A673 (cell line): ENCODE measurements around the gene PAF1. TPM values are rescaled to one million over a fixed set of nuclear protein-coding genes. Genes with fewer than 3 reads are reported as not detected.

Experiments
- BruUV-seq: library from RNA; stranded (reverse); fragments of 400-500 nt; replicated peaks from 2 replicates; lab custom pipeline; 2021; lab: Mats Ljungman, UMichigan
- CTCF ChIA-PET: fragments of 300-600 bp; sonication (Branson Sonifier 250); formaldehyde crosslinking; loops from one replicate; lab custom pipeline; 2022; ENCODE audit warnings: antibody characterized with exemption; lab: Charles Lee
- POLR2A ChIA-PET: fragments of 300-600 bp; sonication (Branson Sonifier 250); formaldehyde crosslinking; loops from one replicate; lab custom pipeline; 2022; ENCODE audit warnings: antibody characterized with exemption; ENCODE audit not compliant: low non-redundant PET; lab: Charles Lee
- DNase-seq: peaks from one replicate; pipeline ENCODE4 v3.0.0-alpha.2; 2015; ENCODE audit warnings: low spot score
- H3K27ac ChIP-seq: fragments of 200-600 bp; sonication (generic); 2 replicates; pipeline ENCODE4 v1.5.1; 2016; ENCODE audit warnings: mixed run types, low read depth, mild to moderate bottlenecking, mixed read lengths, antibody characterized with exemption, low read length; ENCODE audit not compliant: poor library complexity, severe bottlenecking
- H3K27me3 ChIP-seq: fragments of 200-600 bp; sonication (generic); replicated peaks from 2 replicates; pipeline ENCODE4 v1.6.1; 2017; ENCODE audit warnings: mixed run types, low read depth, mild to moderate bottlenecking, mixed read lengths, antibody characterized with exemption, low read length; ENCODE audit not compliant: insufficient read depth, poor library complexity
- H3K36me3 ChIP-seq: fragments of 200-600 bp; sonication (generic); 2 replicates; pipeline ENCODE4 v1.6.1; 2016; ENCODE audit warnings: mixed run types, mild to moderate bottlenecking, mixed read lengths, antibody characterized with exemption, low read length; ENCODE audit not compliant: insufficient read depth, poor library complexity, severe bottlenecking
- H3K4me1 ChIP-seq: fragments of 200-600 bp; sonication (generic); 2 replicates; pipeline ENCODE4 v1.6.1; 2017; ENCODE audit warnings: mixed run types, mild to moderate bottlenecking, mixed read lengths, antibody characterized with exemption, low read length; ENCODE audit not compliant: insufficient read depth, poor library complexity, severe bottlenecking
- H3K4me3 ChIP-seq: fragments of 200-600 bp; sonication (generic); 2 replicates; pipeline ENCODE4 v1.5.1; 2016; ENCODE audit warnings: low read depth, mixed run types, mild to moderate bottlenecking, mixed read lengths, low read length; ENCODE audit not compliant: poor library complexity, severe bottlenecking
- H3K9me3 ChIP-seq: fragments of 200-600 bp; sonication (generic); 2 replicates; pipeline ENCODE4 v1.6.1; 2016; ENCODE audit warnings: mixed run types, low read depth, mild to moderate bottlenecking, mixed read lengths, antibody characterized with exemption, low read length; ENCODE audit not compliant: poor library complexity, severe bottlenecking
- EZH2 ChIP-seq: fragments of 200-600 bp; sonication (generic); IDR thresholded peaks from 2 replicates; pipeline ENCODE4 v1.6.1; 2017; ENCODE audit warnings: borderline replicate concordance, low read depth, mild to moderate bottlenecking, mixed read lengths, antibody characterized with exemption, low read length; ENCODE audit not compliant: poor library complexity, severe bottlenecking
- intact Hi-C: fragments of 100-400 bp; cut with micrococcal nuclease; formaldehyde crosslinking; loops from one replicate; pipeline ENCODE4 v1.10.0; 2022; ENCODE audit not compliant: unreplicated experiment
- total RNA-seq: library from RNA; stranded (reverse); gene quantifications from 2 replicates; pipeline ENCODE4 v1.2.3, GENCODE V29; 2021
- TF ChIP-seq, protein P1 (sequence below): fragments of 300-800, 200-600 bp; sonication (generic); conservative IDR thresholded peaks from 2 replicates; pipeline ENCODE4 v1.5.1; 2017; ENCODE audit warnings: low read depth, mild to moderate bottlenecking, antibody characterized with exemption, low read length, moderate library complexity, mixed read lengths

Gene PAF1
- total RNA-seq, 1 experiment from 2014 or later, result 70.2 TPM

DNA sequence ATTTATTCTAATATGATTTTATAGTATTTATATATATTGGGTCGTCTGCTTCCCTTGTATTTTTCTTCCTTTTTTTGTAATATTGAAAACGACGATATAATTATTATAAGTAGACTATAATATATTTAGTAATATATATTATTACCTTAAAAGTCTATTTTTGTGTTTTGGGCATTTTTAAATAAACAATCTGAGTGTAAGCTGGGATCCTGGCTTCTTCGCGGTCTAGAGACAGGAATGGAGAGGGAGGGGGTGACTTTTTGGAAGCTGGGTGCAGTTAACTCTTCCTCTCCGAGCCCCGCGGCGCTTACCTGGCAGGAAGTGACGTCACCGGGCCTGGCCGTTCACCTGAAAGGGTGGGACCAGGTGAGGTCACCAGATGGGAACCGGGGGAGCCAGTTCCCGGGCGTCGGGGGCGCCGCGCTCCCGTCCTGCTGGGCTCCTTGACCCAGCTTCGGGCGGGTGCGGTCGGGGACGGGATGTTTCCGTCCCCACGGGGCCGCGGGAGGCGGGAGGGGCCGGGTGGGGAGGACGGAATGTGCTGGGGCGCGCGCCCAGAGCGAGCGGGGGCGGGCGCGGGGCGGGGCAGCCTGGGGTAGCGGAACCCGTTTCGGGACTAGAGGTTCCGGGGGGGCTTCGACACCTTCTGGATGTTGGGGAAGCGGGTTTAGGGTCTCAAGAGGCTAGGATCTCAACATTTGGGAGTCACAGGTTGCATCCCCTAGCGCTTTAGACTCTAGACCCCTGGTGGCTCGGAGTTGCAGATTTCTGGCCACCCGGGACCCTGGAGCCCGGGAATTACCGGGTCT, 18.5 kb upstream of the PAF1 start:
- TF ChIP-seq EZH2, result no peak
- TF ChIP-seq, protein P1, sequence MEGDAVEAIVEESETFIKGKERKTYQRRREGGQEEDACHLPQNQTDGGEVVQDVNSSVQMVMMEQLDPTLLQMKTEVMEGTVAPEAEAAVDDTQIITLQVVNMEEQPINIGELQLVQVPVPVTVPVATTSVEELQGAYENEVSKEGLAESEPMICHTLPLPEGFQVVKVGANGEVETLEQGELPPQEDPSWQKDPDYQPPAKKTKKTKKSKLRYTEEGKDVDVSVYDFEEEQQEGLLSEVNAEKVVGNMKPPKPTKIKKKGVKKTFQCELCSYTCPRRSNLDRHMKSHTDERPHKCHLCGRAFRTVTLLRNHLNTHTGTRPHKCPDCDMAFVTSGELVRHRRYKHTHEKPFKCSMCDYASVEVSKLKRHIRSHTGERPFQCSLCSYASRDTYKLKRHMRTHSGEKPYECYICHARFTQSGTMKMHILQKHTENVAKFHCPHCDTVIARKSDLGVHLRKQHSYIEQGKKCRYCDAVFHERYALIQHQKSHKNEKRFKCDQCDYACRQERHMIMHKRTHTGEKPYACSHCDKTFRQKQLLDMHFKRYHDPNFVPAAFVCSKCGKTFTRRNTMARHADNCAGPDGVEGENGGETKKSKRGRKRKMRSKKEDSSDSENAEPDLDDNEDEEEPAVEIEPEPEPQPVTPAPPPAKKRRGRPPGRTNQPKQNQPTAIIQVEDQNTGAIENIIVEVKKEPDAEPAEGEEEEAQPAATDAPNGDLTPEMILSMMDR, result no peak
- BruUV-seq, result no TSS peak
- Histone ChIP-seq H3K4me3 (peak overlapping the region; percentile 68), H3K4me1 (peaks cover 32% of the 10 kb centered on the region), H3K27me3 (no peaks in the 10 kb centered on the region), H3K27ac (peak overlapping the region; percentile 93), H3K36me3 (peaks cover 7% of the 10 kb centered on the region), H3K9me3 (no peaks in the 10 kb centered on the region)
- POLR2A ChIA-PET, result no interaction called here
- peak; percentile 60 for DNase-seq
- CTCF ChIA-PET, result interaction anchor here (0.6 kb wide), 1 partner anchor 13 kb away, joined by 4 read pairs; no protein-coding TSS in a partner anchor
- intact Hi-C loops, result loop anchor here (5.0 kb wide), 1 partner anchor 287 kb away; no protein-coding TSS in a partner anchor

DNA sequence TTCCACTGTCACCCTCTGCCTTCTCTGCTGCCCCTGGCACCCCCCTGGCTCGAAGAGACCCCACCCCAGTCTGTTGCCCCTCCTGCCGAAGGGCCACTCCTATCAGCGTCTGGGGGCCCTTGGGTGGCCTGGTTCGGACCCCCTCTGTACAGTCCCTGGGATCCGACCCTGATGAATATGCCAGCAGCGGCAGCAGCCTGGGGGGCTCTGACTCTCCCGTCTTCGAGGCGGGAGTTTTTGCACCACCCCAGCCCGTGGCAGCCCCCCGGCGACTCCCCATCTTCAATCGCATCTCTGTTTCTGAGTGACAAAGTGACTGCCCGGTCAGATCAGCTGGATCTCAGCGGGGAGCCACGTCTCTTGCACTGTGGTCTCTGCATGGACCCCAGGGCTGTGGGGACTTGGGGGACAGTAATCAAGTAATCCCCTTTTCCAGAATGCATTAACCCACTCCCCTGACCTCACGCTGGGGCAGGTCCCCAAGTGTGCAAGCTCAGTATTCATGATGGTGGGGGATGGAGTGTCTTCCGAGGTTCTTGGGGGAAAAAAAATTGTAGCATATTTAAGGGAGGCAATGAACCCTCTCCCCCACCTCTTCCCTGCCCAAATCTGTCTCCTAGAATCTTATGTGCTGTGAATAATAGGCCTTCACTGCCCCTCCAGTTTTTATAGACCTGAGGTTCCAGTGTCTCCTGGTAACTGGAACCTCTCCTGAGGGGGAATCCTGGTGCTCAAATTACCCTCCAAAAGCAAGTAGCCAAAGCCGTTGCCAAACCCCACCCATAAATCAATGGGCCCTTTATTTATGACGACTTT, 17.7 kb upstream of the PAF1 start:
- Histone ChIP-seq H3K36me3 (peaks cover 7% of the 10 kb centered on the region), H3K4me1 (peaks cover 37% of the 10 kb centered on the region), H3K9me3 (no peaks in the 10 kb centered on the region), H3K4me3 (peak overlapping the region; percentile 87), H3K27ac (no peak overlapping the region), H3K27me3 (no peaks in the 10 kb centered on the region)
- TF ChIP-seq EZH2, result no peak
- TF ChIP-seq, protein P1, result no peak
- POLR2A ChIA-PET, result no interaction called here
- intact Hi-C loops, result no loop called here
- CTCF ChIA-PET, result interaction anchor here (0.6 kb wide), 1 partner anchor 12 kb away, joined by 4 read pairs; no protein-coding TSS in a partner anchor
- DNase-seq, result no peak
- TSS peak; percentile 54 for BruUV-seq

- intact Hi-C loops, result no loop called here
- TF ChIP-seq, protein P1, result no peak
- no peak for TF ChIP-seq EZH2
- Histone ChIP-seq H3K9me3 (no peaks in the 10 kb centered on the region), H3K27ac (peak overlapping the region; percentile 82), H3K36me3 (peaks cover 7% of the 10 kb centered on the region), H3K4me3 (peak overlapping the region; percentile 87), H3K27me3 (no peaks in the 10 kb centered on the region), H3K4me1 (peaks cover 44% of the 10 kb centered on the region)
- BruUV-seq, result no TSS peak
- CTCF ChIA-PET, result interaction anchor here (0.5 kb wide), 1 partner anchor 432 kb away, joined by 3 read pairs; the partner anchor contains the start of gene FBXO17
- no peak for DNase-seq
- POLR2A ChIA-PET, result no interaction called here
Observed at GRCh38 chr19:39407660-39408391, 16.9 kb upstream of the PAF1 start.
